Endothelial cell of umbilical vein (primary cell): ENCODE measurements around the gene MDFIC. TPM values are rescaled to one million over a fixed set of nuclear protein-coding genes. Genes with fewer than 3 reads are reported as not detected.

ENCODE experiments used
- BruUV-seq: library from RNA; stranded (reverse); fragments of 400-500 nt; replicated peaks from 2 replicates; lab custom pipeline; 2021; lab: Mats Ljungman, UMichigan
- CTCF ChIA-PET: fragments of 300-600, 350-600 bp; sonication (Branson Sonifier 250); formaldehyde crosslinking; loops from one replicate; lab custom pipeline; 2021; ENCODE audit warnings: antibody characterized with exemption, inconsistent platforms; lab: Charles Lee
- POLR2A ChIA-PET: fragments of 300-600, 350-600 bp; sonication (Branson Sonifier 250); formaldehyde crosslinking; loops from one replicate; lab custom pipeline; 2021; ENCODE audit warnings: antibody characterized with exemption, inconsistent platforms; lab: Charles Lee
- DNase-seq: peaks from one replicate; pipeline ENCODE4 v3.0.0-alpha.2; 2011; ENCODE audit warnings: low read depth, low spot score
- FAIRE-seq: peaks from 2 replicates; lab custom pipeline; 2011; peaks lifted over from hg19 to GRCh38; lab: Jason Lieb, UNC
- H2AFZ ChIP-seq: 2 replicates; pipeline ENCODE4 v1.6.0; 2012; ENCODE audit warnings: low read depth, low read length, control low read depth, inconsistent platforms
- H3K27ac ChIP-seq: 2 replicates; pipeline ENCODE4 v1.5.1; 2011; ENCODE audit warnings: low read depth, mild to moderate bottlenecking, control low read depth, low read length, moderate library complexity; ENCODE audit not compliant: insufficient read depth
- H3K27me3 ChIP-seq, 2 experiments: 2 replicates each; pipeline versions ENCODE4 v1.6.0 to v1.6.1; 2011; ENCODE audit warnings: low read length in 2 of 2, mixed read lengths in 1 of 2; ENCODE audit not compliant: control insufficient read depth in 2 of 2, insufficient read depth in 2 of 2
- H3K36me3 ChIP-seq, 2 experiments: 2 replicates in 1 of 2; 3 replicates in 1 of 2; pipeline ENCODE4 v1.5.1; 2011; ENCODE audit warnings: low read length in 2 of 2, mild to moderate bottlenecking in 1 of 2, moderate library complexity in 1 of 2; ENCODE audit not compliant: control insufficient read depth in 2 of 2, insufficient read depth in 2 of 2; ENCODE audit errors: extremely low read depth in 1 of 2
- H3K4me1 ChIP-seq: 3 replicates; pipeline ENCODE4 v1.5.1; 2011; ENCODE audit warnings: mild to moderate bottlenecking, low read length; ENCODE audit not compliant: control insufficient read depth, insufficient read depth; ENCODE audit errors: extremely low read depth
- H3K4me2 ChIP-seq: 2 replicates; pipeline ENCODE4 v1.6.1; 2011; ENCODE audit warnings: low read length, control low read depth, mixed read lengths; ENCODE audit not compliant: insufficient read depth
- H3K4me3 ChIP-seq, 3 experiments: fragments of 200-600 bp in 1 of 3; sonication (generic), shearing (Covaris generic) in 1 of 3; replicated peaks in 1 of 3; 2 replicates each; pipeline ENCODE4 v1.5.1; 2011 to 2016; ENCODE audit warnings: control low read depth in 3 of 3, low read length in 3 of 3, mild to moderate bottlenecking in 2 of 3, inconsistent platforms in 1 of 3, low read depth in 1 of 3, moderate library complexity in 1 of 3; ENCODE audit not compliant: insufficient read depth in 1 of 3
- H3K79me2 ChIP-seq: 2 replicates; pipeline ENCODE4 v1.6.0; 2012; ENCODE audit warnings: low read length, inconsistent platforms; ENCODE audit not compliant: control insufficient read depth, insufficient read depth
- H3K9ac ChIP-seq: replicated peaks from 2 replicates; pipeline ENCODE3; 2011; ENCODE audit warnings: low read length, control low read depth; ENCODE audit not compliant: insufficient read depth; ENCODE audit errors: extremely low read depth
- H3K9me1 ChIP-seq: replicated peaks from 3 replicates; pipeline ENCODE4 v1.6.0; 2011; ENCODE audit warnings: mild to moderate bottlenecking, low read length; ENCODE audit not compliant: control insufficient read depth, insufficient read depth; ENCODE audit errors: extremely low read depth
- H3K9me3 ChIP-seq: replicated peaks from 2 replicates; pipeline ENCODE4 v1.5.1; 2012; ENCODE audit warnings: low read length, inconsistent platforms; ENCODE audit not compliant: control insufficient read depth, insufficient read depth
- H4K20me1 ChIP-seq: replicated peaks from 2 replicates; pipeline ENCODE3; 2011; ENCODE audit warnings: mild to moderate bottlenecking, low read length; ENCODE audit not compliant: control insufficient read depth, insufficient read depth; ENCODE audit errors: extremely low read depth
- EZH2 ChIP-seq: IDR thresholded peaks from 2 replicates; pipeline ENCODE4 v1.6.1; 2012; ENCODE audit warnings: borderline replicate concordance, low read depth, mild to moderate bottlenecking, moderate library complexity, low read length, inconsistent platforms; ENCODE audit not compliant: severe bottlenecking
- FOS ChIP-seq: IDR thresholded peaks from 2 replicates; pipeline ENCODE4 v1.6.1; 2011; ENCODE audit warnings: mild to moderate bottlenecking, low read length, moderate library complexity, borderline replicate concordance; ENCODE audit not compliant: insufficient read depth
- GATA2 ChIP-seq: IDR thresholded peaks from 2 replicates; pipeline ENCODE4 v1.7.0; 2011; ENCODE audit warnings: low read depth, mild to moderate bottlenecking, moderate library complexity, mixed read lengths, low read length; ENCODE audit not compliant: insufficient read length, insufficient read depth
- JUN ChIP-seq: IDR thresholded peaks from 2 replicates; pipeline ENCODE4 v1.6.1; 2011; ENCODE audit warnings: borderline replicate concordance, low read depth; ENCODE audit not compliant: insufficient read length, insufficient read depth
- MYC ChIP-seq: IDR thresholded peaks from one replicate; pipeline ENCODE4 v1.6.1; 2011; ENCODE audit warnings: mild to moderate bottlenecking, low read depth, low read length
- POLR2A ChIP-seq: IDR thresholded peaks from 2 replicates; pipeline ENCODE4 v1.6.1; 2012; ENCODE audit warnings: low read depth, mild to moderate bottlenecking, control low read depth, low read length
- POLR2AphosphoS5 ChIP-seq: IDR thresholded peaks from 2 replicates; pipeline ENCODE4 v1.6.1; 2012; ENCODE audit warnings: low read depth, mild to moderate bottlenecking, control low read depth, low read length, moderate library complexity; ENCODE audit not compliant: insufficient read depth
- dilution Hi-C: fragments of 300-500 bp; cut with MboI; formaldehyde crosslinking; loops from one replicate; pipeline ENCODE4 v1.15.0; 2019; ENCODE audit warnings: low sequenced_read_pairs; ENCODE audit not compliant: extremely low pct_ligation_motif_present
- intact Hi-C: fragments of 100-400 bp; cut with micrococcal nuclease; formaldehyde crosslinking; loops from one replicate; pipeline ENCODE4 v1.10.0; 2022
- polyA plus RNA-seq, 4 experiments: library from polyadenylated mRNA; depleted of rRNA in 3 of 4; stranded (reverse) in 3 of 4; unstranded in 1 of 4; fragments of >200 nt; gene quantifications; 2 replicates each; pipeline versions ENCODE4 v1.2.1 to v1.2.3, GENCODE V29; 2011 to 2012; ENCODE audit warnings: missing spikeins in 1 of 4
- total RNA-seq: library from RNA; stranded (reverse); gene quantifications from 2 replicates; pipeline ENCODE4 v1.2.3, GENCODE V29; 2021
- TF ChIP-seq, protein P1 (sequence below): IDR thresholded peaks from 2 replicates; pipeline ENCODE4 v1.6.1; 2011; ENCODE audit not compliant: insufficient read depth, insufficient read length
- TF ChIP-seq, protein P2 (sequence below), 2 donors: IDR thresholded peaks; 1 replicate in 1 of 2; 2 replicates in 1 of 2; pipeline ENCODE4 v1.5.1; 2011; ENCODE audit warnings: low read length in 2 of 2, mild to moderate bottlenecking in 2 of 2, moderate library complexity in 2 of 2, control low read depth in 1 of 2, inconsistent platforms in 1 of 2, low read depth in 1 of 2; ENCODE audit not compliant: insufficient read depth in 1 of 2; ENCODE audit errors: extremely low read depth in 1 of 2

The MDFIC gene
- total and polyA plus RNA-seq, 2 donors (not counting 3 experiments of a cell fraction or from before 2014, with no cell fraction given) = 6.5 to 14.2 TPM

DNA sequence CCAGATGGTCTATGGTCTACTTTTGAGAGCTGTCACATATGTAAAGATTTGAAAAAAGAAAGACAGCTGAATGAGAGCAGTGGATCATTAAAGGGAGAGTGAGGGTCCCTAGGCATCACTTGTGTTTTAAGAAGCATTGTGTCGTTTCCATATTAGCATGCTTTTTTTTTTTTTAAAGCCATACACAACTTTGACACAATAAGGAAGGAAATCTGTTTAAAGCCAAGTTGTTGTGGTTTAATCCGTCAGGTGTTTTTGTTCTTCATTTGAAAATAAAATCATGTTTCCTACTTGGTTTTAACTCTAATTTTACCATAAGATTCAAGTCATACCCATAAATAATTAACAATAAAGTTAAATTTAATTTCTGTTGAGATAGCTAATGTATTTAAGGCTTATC lies 53.5 kb downstream of the MDFIC start:
- Histone ChIP-seq H4K20me1 (no peaks in the 10 kb centered on the region), H3K4me2 (no peak overlapping the region), H3K4me3 (no peak overlapping the region), H3K9me3 (no peaks in the 10 kb centered on the region), H2AFZ (no peak overlapping the region), H3K36me3 (no peaks in the 10 kb centered on the region), H3K4me1 (peaks cover 6% of the 10 kb centered on the region), H3K27me3 (no peaks in the 10 kb centered on the region), H3K27ac (no peak overlapping the region), H3K79me2 (no peaks in the 10 kb centered on the region), H3K9ac (no peak overlapping the region), H3K9me1 (no peaks in the 10 kb centered on the region)
- DNase-seq = no peak
- CTCF ChIA-PET = interaction anchor here (1.2 kb wide), 1 partner anchor 114 kb away, joined by 3 read pairs; no protein-coding TSS in a partner anchor
- intact Hi-C loops = no loop called here
- no TSS peak for BruUV-seq
- POLR2A ChIA-PET = no interaction called here
- dilution Hi-C loops = no loop called here
- FAIRE-seq = no peak
- TF ChIP-seq, protein P1, sequence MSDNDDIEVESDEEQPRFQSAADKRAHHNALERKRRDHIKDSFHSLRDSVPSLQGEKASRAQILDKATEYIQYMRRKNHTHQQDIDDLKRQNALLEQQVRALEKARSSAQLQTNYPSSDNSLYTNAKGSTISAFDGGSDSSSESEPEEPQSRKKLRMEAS = no peak
- no peak for TF ChIP-seq POLR2AphosphoS5
- no peak for TF ChIP-seq GATA2
- no peak for TF ChIP-seq FOS
- no peak for TF ChIP-seq POLR2A
- TF ChIP-seq JUN = no peak
- TF ChIP-seq EZH2 = no peak
- TF ChIP-seq MYC = no peak
- TF ChIP-seq, protein P2, sequence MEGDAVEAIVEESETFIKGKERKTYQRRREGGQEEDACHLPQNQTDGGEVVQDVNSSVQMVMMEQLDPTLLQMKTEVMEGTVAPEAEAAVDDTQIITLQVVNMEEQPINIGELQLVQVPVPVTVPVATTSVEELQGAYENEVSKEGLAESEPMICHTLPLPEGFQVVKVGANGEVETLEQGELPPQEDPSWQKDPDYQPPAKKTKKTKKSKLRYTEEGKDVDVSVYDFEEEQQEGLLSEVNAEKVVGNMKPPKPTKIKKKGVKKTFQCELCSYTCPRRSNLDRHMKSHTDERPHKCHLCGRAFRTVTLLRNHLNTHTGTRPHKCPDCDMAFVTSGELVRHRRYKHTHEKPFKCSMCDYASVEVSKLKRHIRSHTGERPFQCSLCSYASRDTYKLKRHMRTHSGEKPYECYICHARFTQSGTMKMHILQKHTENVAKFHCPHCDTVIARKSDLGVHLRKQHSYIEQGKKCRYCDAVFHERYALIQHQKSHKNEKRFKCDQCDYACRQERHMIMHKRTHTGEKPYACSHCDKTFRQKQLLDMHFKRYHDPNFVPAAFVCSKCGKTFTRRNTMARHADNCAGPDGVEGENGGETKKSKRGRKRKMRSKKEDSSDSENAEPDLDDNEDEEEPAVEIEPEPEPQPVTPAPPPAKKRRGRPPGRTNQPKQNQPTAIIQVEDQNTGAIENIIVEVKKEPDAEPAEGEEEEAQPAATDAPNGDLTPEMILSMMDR (IDR thresholded peaks at IDR 0.05; ENCODE audit: extremely low read depth in 1 of 2, insufficient read depth in 1 of 2, low read depth in 1 of 2, low read length in 2 of 2) = no peak
